HG02852 (cell line): ENCODE measurements around the gene FAM181A.

ENCODE experiments used
- ATAC-seq: cut with Tn5 transposase; IDR thresholded peaks from one replicate; pipeline ENCODE4 v1.9.1; 2021; ENCODE audit warnings: mild to moderate bottlenecking, moderate library complexity; ENCODE audit not compliant: unreplicated experiment

FAM181A gene

GRCh38 chr14:93928184-93929047 is 1.3 kb downstream of the FAM181A start:
- no peak for ATAC-seq

- no peak for ATAC-seq
These were observed 1.9 kb downstream of the FAM181A start for GRCh38 chr14:93929048-93929535.

DNA sequence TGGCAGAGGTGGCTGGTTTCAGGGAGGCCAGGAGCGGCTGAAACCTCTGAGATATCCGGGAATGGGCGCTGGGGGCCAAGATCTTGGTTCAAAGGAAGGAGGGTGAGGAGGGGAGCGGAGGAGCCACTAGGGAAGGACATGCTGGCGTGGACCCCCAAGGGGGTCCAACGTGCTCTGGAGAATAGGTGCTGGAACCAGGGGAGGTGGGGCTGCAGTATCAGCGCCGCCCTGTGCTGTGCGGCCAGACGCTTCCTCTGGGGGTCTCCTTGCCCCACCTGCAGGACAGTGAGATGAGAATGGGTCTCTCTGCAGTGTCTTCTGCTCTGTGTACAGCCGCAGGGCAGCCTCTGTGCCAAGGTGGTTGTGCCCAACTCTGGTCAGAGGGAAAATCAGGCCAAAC is 2.5 kb downstream of the FAM181A start:
- no peak for ATAC-seq

DNA sequence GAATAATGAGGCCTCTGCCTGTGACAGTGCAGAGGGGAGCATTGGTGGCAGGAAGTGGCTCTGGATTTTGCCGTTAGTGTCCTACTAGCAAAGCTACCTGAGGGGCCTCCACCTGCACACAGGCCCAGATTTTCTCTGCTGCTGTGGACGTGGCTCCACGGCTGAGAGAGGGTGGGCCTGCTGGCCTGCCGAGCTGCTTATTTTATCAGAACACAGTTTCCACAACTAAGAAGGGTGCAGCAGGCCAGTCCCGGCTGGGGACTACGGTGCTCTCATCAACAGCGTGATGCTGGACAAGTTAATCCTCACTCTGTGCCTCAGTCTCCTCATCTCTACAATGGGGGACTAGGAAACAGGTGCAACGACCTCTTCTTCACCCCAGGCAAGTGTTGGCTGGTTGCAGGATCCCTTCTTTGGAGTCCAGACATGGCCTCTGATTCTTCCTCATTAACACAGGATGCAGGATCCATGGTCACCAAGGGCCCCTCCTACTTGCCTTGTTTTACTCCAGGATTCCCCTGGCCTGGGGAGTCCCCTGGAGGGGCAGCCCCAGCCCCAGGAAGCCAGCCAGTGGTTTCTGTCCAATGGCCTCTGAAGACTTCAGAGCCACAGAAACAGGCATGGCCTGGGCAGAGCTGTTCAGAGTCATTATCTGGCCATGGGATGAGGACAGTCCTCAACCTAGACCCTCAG is 3.3 kb downstream of the FAM181A start:
- ATAC-seq, result no peak

DNA sequence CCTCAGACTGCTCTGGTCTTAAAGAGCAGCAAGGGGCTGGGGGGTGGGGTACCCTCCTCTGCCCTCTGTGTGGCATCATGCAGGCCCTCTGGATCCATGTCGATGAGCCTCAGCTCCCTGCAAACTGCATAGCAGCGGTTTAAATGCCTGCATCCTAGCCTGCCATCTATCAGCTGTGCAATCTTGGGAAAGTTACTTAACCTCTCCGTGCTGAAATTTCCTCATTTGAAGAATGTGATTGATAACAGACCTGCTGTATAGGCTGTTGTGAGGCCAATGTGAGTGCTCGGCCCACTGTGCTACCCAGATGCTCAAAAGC is 3.8 kb downstream of the FAM181A start:
- ATAC-seq, result no peak

GRCh38 chr14:93932642-93933041 is 5.5 kb downstream of the FAM181A start:
- no peak for ATAC-seq

DNA sequence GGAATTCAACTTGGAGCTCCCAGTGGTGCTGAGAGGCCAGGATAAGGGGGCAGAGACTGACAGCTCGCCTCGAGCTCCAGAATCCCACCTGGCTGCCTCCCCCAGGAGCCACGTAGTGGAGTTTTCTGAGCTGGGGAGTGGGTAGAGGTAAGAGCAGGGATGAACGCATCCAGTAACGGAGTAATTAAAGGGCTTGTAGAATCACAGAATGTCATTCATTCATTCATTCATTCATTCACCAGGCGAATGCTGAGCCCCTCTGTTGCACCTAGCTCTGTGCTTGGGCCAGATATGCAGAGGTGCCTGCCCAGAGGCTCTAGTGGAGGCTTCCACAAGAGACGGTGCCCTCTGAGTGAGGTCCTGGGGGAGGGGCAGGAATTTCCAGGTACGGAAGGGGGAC is 8.1 kb downstream of the FAM181A start:
- no peak for ATAC-seq

GRCh38 chr14:93936245-93936644 is 9.1 kb downstream of the FAM181A start:
- ATAC-seq, result no peak

- ATAC-seq, result no peak
These were observed 9.8 kb downstream of the FAM181A start for GRCh38 chr14:93936926-93937325.

DNA sequence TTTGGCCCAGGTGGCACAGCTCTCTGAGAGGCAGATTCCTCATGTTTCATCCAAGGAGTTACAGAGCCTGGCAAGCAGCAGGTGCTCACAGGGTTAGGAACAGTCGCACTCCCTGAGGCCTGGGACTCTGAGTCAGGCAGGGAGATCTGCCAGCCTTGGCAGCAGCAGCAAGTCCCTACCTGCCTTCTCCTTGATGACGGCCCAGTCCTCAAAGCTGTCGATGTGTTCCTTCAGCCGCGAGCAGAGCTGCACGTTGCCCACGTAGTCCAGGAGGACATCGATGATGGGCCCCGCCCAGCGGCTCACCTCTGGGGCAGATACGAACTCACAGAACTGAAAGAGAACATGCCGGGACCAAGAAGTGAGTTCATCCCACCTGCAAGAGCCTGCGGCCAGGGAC is 10.4 kb downstream of the FAM181A start:
- ATAC-seq, result no peak

DNA sequence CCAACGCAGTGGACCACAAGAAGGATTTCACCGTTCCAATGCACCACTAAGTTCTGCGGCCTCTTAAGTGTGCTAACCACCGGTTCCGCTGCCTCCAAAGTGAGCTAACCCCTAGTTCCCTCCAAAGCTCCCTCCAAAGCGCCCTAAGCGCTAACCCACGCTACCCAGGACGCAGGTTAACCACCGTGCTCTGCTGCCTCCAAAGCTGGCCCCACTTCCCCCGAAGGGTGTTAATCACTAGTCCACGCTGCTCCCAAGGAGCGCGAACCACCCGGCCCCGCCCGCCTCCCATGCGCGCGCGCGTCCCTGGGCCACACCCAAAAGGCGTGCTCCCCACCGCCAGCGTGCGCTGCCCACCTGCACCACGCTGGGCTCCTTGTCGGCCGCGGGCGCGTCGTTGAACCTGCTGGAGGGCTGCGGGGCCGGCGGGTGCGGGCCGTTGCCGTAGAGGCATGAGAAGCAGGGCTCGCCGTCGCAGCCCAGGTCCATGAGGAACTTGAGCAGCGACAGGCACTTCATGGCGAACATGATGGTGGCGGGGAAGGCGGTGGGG is 11.7 kb downstream of the FAM181A start:
- ATAC-seq, result no peak

DNA sequence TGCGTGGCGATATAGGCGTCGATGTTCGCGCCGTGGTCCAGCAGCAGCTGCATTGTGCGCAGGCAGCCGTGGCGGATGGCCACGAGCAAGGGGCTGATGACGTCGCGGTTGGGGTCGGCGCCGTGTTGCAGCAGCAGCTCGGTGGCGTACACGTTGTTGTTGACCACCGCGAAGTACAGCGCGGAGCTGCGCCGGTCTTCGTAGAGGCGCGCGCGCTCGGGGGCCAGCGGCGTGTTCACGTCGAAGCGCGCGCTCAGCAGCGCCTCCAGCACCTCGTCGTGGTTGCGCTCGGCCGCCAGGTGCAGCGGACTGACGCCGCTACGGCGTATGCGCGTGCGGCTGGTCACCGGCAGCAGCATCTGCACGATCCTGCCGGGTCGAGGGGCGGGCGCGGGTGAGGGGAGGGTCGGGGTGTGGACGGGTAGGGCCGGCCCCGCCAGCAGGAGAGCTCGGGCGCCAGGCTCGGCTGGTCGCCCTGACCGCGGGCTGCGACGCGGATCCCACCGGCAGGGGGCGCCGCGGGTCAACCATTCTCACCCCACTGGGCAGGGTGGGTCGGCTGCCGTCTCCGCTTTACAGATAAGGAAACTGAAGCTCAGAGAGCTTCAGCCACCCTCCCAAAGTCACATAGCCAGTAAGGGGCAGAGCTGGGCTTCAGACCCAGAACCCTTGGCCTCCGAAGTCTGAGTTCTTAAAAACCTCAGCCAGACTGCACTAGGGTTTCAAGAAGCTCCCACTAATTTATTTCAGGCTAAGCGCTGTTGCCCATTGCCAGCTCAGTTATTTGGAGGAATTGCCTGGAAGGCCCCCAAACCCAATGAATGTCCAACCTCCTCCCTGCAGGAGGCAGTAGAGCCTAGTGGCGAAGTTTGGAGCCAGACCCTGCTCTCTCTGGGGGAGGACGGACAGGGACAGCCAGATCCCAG is 12.4 kb downstream of the FAM181A start:
- peak; percentile 87 for ATAC-seq

DNA sequence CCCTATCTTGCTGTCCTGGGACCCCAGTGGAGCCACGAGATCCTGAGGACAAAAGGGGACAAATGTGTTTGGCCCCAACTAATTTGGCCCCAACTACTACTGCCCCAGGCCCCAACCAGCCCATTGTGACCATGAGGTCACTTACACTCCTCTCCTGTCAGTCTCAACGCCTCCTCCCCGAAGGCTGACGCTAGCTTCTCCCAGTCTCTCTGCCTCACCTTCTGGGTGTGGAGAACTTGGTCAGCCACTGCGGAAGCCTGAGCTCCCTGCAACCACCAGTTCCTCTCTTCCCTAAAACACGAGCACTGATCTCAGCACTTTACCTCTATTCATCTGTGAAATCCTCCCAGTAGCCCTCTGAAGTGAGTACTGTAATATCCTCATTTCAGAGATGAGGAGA is 13.3 kb downstream of the FAM181A start:
- no peak for ATAC-seq

- no peak for ATAC-seq
These were observed 14.3 kb downstream of the FAM181A start for GRCh38 chr14:93941293-93941910.

DNA sequence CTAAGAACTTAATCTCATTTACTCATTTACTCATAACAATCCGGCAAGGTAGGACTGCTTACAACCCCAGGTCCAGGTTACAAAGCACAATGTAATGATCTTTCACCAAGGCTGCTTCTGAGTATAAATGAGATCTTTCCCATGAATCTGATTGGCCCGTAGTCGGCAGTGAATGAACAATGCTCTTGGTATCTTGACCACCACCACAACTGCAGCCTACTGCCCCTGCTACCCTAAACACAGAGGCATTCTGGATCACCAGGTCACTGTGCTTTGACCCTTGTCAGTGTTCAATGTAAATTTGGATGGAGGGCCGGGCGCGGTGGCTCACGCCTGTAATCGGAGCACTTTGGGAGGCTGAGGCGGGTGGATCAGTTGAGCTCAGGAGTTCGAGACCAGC is 15.9 kb downstream of the FAM181A start:
- ATAC-seq, result no peak

GRCh38 chr14:93943930-93944329 is 16.8 kb downstream of the FAM181A start:
- no peak for ATAC-seq

DNA sequence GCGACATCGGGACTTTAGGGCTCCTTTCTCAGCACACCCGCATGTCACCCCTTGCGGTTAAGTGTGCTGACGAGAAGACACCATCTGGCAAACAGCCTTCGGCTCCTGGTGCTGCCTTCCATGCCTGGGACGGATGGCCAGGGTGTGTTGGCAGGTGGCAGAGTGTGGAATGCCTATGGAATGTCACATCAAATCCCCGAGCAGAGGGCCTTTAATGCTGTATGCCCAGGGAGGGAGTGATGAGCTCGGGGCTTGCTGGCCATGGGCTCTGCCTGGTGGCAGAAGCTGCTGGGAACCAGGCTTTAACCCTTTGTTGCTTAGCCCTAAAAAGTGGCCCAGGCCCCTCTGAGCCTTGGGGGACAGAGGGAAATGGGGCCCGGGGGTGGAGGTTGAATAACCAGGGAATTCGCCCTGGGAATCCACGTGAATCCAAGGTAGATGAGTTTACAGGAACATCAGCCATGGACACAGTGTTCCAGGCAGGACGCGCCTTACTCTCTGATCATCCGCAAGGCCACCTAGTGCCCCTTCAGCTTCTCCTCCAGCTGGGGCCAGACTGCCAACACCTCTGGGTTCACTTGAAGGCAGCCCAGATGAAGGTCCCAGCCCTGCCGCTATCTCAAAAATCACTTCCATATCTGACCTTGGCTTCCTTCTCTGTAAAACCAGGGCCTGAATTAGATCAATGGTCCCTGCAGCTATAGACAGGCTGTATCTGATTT is 17.4 kb downstream of the FAM181A start:
- ATAC-seq, result no peak

- ATAC-seq, result no peak
These were observed 17.9 kb downstream of the FAM181A start for GRCh38 chr14:93945070-93945399.

DNA sequence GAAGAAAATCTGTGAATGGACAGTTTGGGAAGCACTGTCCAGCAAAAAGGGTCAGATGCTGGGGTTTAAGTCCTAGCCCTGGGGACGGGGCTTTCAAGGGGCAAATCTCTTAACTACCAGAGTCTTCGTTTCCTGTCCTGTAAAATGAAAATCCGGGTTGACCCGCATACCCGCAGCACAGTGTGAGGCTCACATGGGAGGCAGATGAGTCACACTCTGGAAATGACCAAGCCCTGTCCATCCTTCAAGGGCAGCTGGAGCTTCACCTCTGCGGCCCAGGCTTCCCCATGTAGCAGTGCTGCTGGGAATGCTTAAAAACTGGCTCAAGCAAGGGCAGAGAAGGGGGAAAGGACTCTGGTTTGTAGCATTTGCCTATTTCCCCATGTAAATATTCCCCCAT is 19.0 kb downstream of the FAM181A start:
- ATAC-seq, result no peak

DNA sequence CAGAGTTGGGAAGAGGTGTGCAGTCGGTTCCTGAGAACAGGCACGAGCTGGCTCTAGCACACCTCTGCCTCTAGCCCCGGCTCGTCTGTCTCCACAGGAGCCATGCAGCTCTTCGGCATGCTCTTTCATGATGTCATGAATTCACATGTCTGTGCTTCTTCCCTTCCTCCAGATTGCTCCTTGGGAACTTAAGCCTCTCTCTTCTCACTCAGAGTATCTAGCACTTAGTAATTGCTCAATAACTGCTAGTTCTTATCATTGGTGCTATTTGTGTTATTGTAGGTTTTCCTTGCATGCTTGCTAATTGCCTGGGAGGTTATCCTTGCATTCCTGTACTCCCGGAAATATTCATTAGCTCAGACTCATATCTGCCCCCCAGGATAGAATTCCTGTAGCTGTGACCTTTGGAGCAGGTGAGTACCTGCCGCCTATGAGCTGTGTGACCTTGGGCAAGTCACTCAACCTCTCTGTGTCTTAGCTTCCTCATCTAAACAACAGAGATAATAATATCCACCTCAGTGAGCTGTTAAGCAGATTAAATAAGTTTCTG is 19.5 kb downstream of the FAM181A start:
- no peak for ATAC-seq
